Esophagus mucosa (tissue), 1 donor: ENCODE data around the gene MTUS2. TPM values are rescaled to one million over a fixed set of nuclear protein-coding genes. Genes with fewer than 3 reads are reported as not detected.
"Not testable (repeated sequence)": the region's sequence is repeated elsewhere in the genome, so short reads cannot be mapped to it uniquely, and the experiment has no call there.

ENCODE experiments used
- ATAC-seq: fragments of 200-7000 bp; cut with Tn5 transposase; one replicate; pipeline ENCODE4 v1.9.1; 2020
- total RNA-seq: library from RNA; stranded (reverse); gene quantifications from one replicate; pipeline ENCODE4 v1.2.4, GENCODE V29; 2023
- donor health status: DM: yes; HTN: yes; CAD: no.

MTUS2 gene
- total RNA-seq, 1 donor from 2014 or later, result 0.12 TPM

DNA sequence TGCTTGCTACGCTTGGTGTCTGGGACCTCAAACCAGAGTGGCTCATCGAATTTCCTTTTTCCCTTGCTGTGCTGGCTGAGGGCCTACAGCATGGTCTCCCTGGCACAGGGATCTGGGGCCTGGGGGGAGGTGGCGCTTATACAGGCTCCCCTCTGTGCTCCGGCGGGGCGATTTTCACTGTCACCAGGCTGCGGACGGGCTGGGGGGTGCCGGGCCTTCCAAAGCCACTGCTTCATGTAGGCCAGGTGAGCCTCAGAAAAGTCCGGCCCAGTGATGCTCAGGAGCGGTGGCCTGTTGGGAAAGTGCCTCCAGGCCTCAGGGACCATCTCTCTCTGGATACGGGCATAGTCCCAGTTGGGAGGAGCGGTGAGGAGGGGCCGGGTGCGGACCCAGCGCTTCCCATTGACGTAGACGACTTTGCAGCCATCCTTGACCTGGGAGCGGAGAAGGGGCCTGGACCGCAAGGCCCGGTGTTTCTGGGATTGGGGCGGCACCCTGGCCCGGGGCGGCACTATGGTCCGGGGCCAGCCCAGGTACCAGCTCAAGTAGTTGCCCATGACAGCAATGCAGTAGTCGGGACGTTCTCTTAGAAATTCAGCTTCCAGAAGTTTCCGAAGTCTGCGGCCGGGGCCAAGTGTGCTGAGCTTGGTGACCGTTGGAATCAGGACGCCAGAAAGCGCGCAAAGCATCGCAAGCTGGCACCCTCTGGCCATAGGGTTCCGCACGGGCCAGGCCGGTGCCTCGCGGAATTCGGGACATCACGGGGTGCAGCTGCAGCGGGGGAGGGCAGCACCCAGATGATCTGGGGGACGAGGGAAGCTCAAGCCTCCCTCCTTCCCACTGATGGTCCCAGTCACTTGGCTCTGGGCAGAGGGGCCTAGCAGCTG, 519.5 kb downstream of the MTUS2 start:
- ATAC-seq, result no peak

DNA sequence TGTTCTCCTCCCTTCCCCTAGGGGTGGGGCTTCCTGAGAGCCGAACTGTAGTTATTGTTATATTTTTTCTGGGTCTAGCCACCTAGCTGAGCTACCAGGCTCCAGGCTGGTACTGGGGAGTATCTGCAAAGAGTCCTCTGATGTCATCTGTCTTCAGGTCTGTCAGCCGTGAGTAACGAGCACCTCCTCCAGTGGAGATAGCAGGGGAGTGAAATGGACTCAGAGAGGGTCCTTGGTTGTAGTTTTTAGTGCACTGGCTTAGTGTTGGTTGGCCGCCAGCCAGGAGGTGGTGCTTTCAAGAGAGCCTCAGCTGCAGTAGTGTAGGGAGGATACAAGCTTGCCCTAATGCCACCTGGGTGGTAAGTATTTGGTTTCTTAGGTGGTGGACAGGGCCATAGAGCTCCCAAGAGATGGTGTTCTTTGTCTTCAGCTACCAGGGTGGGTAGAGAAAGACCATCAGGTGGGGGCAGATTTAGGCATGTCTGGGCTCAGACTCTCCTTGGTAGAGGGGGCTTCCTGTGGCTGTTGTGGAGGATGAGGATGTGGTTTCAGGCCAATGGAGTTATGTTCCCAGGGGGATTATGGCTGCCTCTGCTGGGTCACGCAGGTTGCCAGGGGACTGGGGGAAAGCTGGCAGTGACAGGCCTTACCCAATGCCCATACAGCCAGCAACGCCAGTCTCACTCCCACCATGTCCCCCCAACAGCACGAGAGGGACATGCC, 525.9 kb downstream of the MTUS2 start:
- ATAC-seq, result not testable (repeated sequence)

DNA sequence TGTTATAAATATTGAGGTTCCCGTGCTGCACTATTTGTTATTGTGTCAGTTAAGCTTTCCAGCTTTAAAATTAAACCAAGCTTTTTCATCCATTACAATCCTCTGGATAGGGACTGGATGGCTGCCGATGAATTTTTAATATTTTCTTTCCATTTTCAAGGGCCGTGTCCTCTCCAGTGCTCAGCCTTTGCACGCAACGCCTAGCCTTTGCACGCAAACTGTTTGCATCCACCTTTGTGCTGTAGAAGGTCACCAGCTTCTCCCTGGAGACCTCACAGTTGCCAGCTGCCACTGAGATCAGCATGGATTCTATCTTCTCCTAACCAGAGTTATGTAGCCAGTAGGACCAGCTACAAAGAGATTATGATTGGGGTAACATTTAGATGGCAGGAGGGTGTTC, 534.9 kb downstream of the MTUS2 start:
- no peak for ATAC-seq

DNA sequence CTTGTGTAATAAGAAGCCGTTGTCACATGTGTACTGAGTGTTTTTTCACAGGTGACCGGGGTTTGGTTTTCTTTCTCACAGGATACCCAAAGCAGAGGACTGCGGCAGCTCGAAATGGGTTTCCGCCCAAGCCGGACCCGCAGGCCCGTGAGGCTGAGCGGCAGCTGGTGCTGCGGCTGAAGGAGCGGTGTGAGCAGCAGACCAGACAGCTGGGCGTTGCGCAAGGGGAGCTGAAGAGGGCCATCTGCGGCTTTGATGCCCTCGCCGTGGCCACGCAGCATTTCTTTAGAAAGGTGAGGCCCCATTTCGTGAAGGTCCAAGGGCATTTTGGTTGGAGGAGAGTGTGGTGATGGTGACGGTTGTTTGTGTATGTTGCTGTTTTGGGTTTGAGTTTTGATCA, 539.0 kb downstream of the MTUS2 start:
- no peak for ATAC-seq

DNA sequence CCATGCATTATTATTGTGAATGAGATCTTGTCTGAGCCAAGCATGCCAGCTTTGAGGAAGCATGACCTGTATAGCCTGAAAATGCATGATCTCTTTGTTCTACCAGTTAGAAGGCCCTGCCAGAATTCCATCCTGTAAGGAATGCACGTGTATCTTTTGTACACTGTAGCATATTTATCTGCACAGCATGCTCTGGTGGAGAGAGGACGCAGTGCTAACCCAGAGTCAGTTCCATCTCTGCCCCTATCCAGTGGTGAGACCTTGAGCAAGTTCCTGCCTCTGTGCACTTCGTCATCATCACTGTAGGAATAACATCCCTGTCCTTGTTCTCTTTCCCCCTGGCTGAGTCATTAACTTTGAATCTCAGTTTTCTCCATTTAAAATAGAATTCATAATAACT, 541.6 kb downstream of the MTUS2 start:
- ATAC-seq, result no peak

DNA sequence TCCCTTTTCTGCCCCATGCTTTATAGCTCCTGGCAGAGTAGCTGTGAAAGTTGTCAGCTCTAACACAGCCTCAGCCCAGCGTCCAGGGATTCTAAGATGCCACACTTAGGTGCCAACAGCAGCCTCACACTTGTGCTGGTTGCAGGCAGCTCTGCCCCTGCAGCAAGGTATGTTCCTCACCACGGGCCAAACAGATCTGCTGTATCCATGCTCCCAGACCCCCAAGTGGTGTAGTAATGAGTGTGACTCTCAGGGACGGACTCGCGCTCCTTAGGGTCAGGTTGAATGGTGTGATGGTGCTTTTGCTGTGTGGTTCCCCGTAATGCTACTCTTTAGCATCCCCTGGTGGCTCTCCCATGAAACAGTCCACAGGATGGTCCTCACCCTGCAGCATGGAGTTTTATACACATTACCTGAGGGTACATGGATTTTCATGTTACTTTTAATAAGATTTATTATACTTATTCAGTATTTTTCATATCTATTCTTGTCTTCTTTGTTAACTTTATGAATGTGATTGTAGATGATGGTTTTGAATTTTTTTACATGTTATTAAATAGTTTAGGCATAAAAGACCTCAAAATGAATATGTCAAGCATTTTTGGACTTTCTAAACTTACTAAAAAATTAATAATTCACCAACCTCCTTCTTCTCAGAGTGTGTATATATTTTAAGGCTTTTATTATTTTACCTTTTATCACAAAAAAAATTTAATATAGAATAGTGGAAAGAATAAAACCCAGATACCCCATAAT, 542.9 kb downstream of the MTUS2 start:
- ATAC-seq, result peak; percentile 83

DNA sequence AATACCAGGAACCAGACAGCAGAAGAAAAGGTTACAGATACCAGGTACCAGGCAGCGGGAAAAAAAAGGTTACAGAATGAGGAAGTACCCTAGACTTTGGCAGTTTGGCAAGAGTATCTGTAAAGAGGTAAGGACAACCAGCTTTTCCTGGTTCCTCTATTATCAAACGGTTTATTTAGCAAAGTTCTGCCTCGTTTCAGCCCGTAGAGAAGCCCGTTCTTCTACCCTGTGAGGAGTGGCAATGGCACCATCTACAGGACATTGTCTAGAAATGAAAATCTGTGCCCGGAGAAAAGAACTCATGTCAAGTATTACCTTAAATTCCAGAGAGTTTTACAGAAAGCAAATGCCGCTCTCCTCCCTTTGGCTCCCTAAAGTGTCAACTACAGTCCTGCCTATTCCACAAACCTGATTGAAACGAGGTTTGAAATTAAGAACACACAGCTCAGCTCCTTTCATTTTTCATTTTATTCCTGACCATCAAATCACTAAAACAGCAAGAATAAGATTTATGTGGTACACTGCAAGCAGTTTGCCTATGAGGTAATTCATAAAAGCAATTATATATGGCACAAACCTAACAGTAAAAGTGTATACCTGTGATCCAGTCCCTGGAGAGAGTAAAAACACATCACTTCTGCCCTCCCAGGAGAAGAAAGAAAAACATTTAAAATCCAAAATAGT, 549.1 kb downstream of the MTUS2 start:
- peak; percentile 33 for ATAC-seq

DNA sequence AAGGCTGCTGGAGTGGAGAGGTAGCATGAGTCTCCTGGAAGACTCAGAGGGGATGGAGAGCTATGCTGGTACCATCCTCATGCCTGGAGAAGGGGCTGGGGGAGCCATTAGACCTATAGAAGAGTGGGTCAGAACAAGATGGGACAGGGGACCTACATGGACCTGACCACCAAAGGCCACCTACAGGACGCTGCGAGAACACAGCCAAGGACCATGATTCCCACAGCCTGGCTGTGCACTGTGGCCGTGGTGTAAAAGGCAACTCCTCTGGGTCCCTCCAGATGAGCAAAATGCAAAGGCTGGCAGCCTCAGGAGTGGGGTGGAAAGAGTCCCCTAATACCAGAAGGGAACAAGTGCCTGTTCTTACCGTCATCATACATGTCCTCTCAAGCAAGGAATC, 559.1 kb downstream of the MTUS2 start:
- no peak for ATAC-seq

DNA sequence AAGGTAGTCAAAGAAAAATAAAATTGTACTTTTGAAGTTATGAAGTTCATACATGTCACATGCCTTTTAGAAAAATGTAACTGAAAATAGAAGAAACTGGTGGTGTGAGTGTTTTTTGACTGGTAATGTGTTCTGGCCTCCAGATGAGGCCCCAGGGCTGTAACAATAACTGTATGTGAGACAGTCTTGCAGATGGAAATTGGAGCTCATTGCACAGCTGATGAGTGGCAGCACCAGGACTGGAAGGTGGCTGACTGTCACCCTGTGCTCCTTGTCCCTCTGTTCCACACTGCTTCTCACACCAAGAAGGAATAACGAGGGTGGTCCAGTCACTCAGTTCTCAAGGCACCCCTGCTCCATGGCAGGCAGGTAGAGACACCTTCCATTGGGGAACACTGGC, 559.7 kb downstream of the MTUS2 start:
- ATAC-seq, result no peak

DNA sequence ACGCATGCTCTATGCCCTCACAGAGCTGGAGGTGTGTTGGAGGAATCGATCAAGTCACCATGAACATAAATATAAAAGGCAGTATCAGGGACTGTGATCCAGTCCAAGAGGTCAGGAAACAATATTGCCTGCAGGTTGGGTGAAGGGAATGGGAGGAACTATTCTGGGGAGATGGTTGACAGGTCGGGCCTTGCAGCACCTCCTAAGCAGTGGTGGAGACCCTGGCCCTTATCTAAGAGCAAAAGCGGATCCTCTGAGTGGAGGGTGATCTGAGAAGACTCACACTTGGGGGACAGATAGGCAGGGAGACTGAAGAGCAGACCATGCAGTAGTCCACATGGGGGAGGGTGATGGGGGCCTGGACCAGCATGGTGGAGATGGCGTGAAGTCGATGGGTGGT, 561.9 kb downstream of the MTUS2 start:
- no peak for ATAC-seq

DNA sequence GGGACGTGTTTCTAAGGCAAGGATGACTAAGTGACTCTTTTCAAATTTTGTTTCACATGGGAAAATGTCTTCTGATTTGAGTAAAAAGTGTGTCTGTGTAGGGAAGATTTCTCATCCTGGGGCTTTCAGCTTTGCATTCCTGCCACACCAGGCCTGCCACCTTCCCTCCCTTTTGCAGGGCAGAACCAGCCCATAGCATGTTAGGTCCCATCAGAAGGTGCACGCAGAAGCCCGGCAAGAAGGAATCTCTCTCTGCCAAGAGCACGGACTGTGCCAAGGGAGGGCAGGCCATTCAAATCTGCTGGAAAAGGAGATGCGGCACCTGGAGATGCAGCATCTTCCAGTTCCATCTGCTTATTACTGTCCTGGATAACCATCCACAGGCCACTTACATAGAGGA, 563.3 kb downstream of the MTUS2 start:
- no peak for ATAC-seq

DNA sequence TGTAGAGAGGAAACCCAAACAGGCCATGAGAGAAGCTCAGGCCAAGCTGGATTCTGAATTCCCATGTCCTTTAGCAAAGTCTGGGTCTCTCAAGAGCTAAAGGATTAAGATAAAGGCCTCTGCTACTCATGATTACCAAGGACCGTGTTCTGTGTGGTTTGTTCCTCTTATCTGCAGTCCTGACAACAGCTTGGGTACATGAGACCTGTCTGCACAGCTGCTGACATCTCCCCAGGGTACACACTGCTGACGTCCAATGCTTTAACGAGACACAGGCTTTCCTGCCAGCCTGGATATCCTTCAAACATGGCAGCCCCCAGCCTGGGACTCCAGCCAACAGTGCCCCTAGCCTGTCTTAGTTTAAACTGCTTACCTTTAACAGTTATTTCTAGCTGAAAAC, 564.3 kb downstream of the MTUS2 start:
- no peak for ATAC-seq

DNA sequence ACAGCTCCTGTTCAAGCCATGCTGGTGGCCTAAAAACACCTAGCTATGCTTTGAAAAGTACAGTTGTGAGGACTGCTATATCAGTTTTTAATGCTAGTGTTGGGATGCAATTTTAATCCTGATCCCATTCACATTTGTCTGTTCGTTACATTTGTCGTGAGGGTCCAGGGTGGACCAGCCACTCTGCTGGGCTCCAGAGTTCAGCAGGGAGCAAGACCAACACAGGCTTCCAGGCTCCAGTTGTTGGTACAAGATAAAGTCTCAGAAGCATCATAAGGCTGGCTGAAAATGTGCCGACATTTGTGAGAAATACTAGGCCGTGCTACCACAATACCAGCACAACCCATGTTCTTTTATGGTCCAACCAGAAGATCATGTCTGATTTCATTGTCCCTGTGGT, 564.7 kb downstream of the MTUS2 start:
- no peak for ATAC-seq

DNA sequence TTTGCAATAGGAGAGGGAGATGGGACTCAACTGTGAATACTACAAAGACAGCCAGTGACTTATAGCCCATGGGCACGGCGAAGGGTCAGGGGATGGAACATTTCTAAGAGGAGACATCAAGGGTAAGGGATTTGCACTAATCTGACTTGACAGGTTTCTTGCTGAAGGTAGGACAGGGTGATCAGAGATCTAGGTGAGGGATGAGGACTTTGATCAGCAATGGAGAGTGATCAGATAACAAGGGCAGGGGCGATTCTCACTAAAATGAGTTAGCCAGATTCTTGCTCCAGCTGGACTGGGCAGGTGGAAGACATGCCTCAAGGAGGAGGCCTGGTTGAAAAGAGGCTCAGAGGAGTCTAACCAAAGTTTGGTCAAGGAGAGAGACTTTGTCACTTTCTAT, 566.1 kb downstream of the MTUS2 start:
- no peak for ATAC-seq

DNA sequence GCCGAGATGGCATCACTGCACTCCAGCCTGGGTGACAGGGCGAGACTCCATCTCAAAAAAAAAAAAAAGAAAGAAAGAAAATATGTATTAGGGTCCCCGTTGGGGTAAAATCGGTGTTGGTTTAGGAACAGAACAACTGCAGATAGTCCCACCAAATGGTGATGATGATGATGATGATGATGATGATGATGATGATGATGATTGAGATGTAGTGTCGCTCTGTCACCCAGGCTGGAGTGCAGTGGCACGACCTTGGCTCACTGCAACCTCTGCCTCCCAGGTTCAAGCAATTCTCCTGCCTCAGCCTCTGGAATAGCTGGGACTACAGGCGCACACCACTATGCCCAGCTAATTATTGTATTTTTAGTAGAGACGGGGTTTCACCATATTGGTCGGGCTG, 570.5 kb downstream of the MTUS2 start:
- not testable (repeated sequence) for ATAC-seq

DNA sequence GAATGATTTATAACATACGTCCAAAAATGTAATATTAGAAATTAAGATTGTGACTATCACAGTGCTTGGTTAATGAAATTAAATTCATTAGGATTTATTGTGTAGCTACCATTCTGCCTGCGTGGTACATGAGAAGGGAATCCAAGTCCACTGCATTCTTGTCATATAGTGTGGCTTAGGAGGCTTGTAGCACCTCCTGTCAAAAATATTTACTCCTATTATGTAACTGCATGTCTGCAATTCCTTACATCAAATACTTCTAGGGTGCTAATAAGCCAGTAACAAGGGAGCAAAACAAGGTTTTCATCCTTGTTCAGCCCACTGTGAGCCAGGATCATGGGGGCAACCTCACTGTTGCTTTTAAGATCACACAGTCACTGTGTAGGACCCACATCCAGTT, 576.3 kb downstream of the MTUS2 start:
- ATAC-seq, result no peak

DNA sequence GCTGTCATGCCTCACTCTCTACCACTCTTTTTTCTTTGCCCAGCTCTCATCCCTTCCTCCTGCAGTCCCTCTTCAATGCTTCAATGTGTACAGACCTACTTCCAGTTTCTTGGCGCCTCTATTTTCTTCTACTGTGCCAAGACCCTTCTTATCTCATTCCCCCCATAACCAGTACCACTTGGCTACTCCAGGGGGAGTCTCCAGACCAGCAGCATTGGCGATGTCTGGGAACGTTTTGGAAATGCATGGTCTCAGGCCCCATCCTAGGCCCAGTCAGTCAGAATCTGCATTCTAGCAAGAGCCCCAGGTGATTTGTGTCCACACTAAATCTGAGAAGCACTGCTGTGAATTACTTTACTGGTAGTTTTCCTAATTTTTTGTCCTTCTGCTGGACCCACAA, 577.1 kb downstream of the MTUS2 start:
- ATAC-seq, result no peak

DNA sequence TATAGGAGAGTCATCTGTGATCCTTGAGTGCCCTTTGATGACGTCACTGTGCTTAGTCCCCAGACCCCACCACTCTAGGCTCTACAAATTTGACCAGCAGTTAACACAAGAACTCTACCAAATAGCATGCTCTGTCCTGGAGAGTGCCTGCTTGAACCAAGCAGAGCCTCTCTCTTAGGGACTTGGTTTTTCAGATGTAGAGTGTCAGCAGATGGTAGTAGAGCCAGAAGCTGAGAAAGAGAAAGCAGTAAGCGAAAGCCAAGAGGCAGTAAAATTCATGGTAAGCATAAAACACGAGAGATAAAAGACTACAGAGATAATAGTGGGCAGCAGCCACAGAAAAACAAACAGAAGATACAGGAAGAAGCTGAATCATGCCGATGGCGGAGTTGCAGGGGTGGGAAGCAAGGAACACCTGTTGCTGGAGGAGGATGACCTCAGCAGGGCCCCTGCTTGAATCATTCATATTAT, 582.1 kb downstream of the MTUS2 start:
- no peak for ATAC-seq

DNA sequence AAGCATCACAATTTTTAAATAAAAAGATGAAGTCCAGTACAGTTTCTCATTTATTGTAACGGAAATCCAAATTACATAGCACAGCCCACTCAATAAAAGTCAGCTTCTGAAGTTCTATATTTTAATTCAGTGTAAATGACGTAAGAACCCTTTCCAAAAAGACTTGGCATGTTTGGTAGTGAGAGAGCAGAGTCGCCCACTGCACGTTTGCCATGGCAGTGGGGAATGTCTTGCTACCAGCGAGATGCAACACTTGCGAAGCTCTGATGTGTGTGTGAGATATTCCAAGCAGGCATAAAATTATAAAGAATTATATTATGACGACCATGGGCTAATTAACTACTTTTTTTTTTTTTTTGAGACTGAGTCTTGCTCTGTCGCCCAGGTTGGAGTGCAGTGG, 585.3 kb downstream of the MTUS2 start:
- ATAC-seq, result no peak

DNA sequence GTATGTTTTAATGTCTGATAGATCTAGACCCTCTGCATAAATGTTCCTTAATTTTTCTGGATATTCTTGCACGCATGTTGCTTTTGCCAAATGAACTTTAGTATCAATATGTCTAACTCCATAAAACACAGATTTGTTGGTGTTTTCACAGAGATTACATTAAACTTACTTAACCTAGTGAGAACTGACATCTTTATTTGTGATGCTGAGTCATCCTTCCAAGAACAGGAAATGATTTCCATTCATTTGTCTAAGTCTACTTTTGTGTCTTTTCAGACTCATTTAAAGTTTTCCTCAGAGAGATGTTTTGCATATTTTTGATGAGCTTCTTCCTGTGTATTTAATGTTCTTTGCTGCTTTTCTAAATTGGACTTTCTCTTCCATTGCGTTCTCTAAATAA, 591.3 kb downstream of the MTUS2 start:
- no peak for ATAC-seq

DNA sequence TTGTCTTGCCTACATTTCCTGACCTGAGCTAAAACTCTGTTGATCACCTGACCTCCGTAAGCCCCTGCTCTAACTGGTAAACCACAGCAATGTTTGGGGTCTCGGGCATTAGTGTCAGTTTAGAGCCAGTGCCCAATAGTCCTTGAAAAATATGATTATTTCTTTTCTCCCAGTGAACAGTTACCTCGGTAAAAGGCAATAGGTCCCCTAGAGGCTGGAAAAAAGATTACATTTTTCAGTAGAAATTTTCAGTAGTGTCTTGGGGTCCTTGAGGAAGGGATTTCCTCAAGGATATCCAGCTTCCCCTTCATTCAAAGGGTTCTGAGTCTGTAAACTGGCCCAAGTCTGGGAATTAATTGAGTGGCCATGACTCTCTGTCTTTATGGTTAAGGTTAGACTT, 597.9 kb downstream of the MTUS2 start:
- ATAC-seq, result no peak

DNA sequence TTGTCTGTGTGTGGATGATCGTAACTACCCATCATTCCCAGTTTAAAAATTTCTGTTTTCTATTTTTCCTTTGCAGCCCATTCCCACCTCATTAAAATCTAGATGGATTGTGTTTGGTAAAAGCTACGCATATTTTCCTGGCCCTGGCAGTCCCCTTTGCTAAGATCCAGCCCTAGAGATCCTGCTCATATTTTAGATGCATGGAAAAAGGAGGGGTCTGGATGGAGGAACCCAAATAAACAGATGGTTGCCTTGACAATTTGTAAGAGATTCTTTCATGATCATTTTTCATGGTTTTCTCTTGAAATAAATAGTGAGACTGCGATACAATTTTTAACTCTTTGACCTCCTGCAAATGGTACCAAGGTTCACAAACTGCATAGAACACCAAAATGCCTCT, 601.0 kb downstream of the MTUS2 start:
- ATAC-seq, result no peak

DNA sequence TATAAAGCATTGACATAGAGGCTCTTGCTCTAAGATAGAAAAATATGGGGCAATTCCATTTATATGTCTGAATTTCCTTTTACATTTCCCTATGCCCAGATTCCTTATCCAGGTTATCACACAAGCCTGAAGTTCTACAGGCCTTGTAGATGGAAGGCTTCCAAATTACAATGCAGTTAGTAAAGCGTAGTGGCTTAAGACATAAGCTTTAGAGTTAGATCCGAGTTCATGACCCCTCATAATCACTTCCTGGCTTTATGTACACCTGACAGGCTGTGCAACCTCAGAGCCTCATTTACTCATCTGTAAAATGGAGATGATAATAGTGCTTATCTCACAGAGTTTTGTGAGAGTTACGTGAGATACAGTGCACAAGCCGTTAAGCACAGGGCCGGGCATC, 601.9 kb downstream of the MTUS2 start:
- ATAC-seq, result peak; percentile 85
